HCT116 (cell line): ENCODE results near the gene TCF19. TPM values are rescaled to one million over a fixed set of nuclear protein-coding genes. Genes with fewer than 3 reads are reported as not detected.

Experiments used
- ATAC-seq: fragments of 200-7000 bp; cut with Tn5 transposase; 2 replicates; pipeline ENCODE4 v1.9.1; 2020; ENCODE audit warnings: mild to moderate bottlenecking, moderate library complexity
- BruUV-seq: library from RNA; stranded (reverse); fragments of 400-500 nt; replicated peaks from 2 replicates; lab custom pipeline; 2021; lab: Mats Ljungman, UMichigan
- CTCF ChIA-PET: fragments of 300-600 bp; sonication (Branson Sonifier 250); formaldehyde crosslinking; loops from one replicate; lab custom pipeline; 2021; ENCODE audit warnings: antibody characterized with exemption; lab: Charles Lee
- POLR2A ChIA-PET: fragments of 300-600, 350-600 bp; sonication (Branson Sonifier 250); formaldehyde crosslinking; loops from one replicate; lab custom pipeline; 2021; ENCODE audit warnings: antibody characterized with exemption; lab: Charles Lee
- RAD21 ChIA-PET, 2 experiments: fragments of 300-600 bp; sonication (Branson Sonifier 250); formaldehyde crosslinking; loops; one replicate each; lab custom pipeline; 2023; ENCODE audit warnings: low total read pairs in 2 of 2; ENCODE audit not compliant: uncharacterized antibody in 2 of 2, unreplicated experiment in 2 of 2, low non-redundant PET in 1 of 2; lab: Charles Lee
- DNase-seq: peaks from one replicate; pipeline ENCODE4 v3.0.0-alpha.2; 2010; ENCODE audit warnings: low read depth, low spot score
- H2AFZ ChIP-seq: fragments of 200-600 bp; shearing (Covaris generic), sonication (generic); 2 replicates; pipeline ENCODE4 v1.6.1; 2017; ENCODE audit warnings: low read depth, mixed run types, mixed read lengths, antibody characterized with exemption, low read length; ENCODE audit not compliant: poor library complexity, severe bottlenecking
- H3K27ac ChIP-seq: 2 replicates; pipeline ENCODE4 v1.5.1; 2012; ENCODE audit warnings: low read depth, low read length
- H3K27me3 ChIP-seq: fragments of 200-600 bp; sonication (generic); 2 replicates; pipeline ENCODE4 v1.6.1; 2016; ENCODE audit warnings: mixed run types, low read length, mixed read lengths; ENCODE audit not compliant: insufficient read depth
- H3K36me3 ChIP-seq, 2 experiments: fragments of 200-500 bp in 1 of 2; fragments of 200-600 bp in 1 of 2; sonication (Bioruptor generic) in 1 of 2; sonication (generic) in 1 of 2; 2 replicates each; pipeline versions ENCODE4 v1.5.1 to v1.6.1; 2014 to 2016; ENCODE audit warnings: low read length in 2 of 2, inconsistent platforms in 1 of 2, mixed read lengths in 1 of 2, mixed run types in 1 of 2; ENCODE audit not compliant: insufficient read depth in 2 of 2, control insufficient read depth in 1 of 2
- H3K4me1 ChIP-seq, 2 experiments: fragments of 200-600 bp in 1 of 2; sonication (generic) in 1 of 2; 2 replicates each; pipeline versions ENCODE4 v1.5.1 to v1.6.1; 2012 to 2017; ENCODE audit warnings: low read length in 2 of 2, inconsistent platforms in 1 of 2, mild to moderate bottlenecking in 1 of 2, mixed read lengths in 1 of 2, mixed run types in 1 of 2, moderate library complexity in 1 of 2; ENCODE audit not compliant: insufficient read depth in 2 of 2, control insufficient read depth in 1 of 2
- H3K4me2 ChIP-seq: fragments of 200-600 bp; sonication (generic); 2 replicates; pipeline ENCODE4 v1.6.1; 2017; ENCODE audit warnings: mixed run types, low read length, mixed read lengths
- H3K4me3 ChIP-seq, 2 experiments: fragments of 200-600 bp in 1 of 2; sonication (generic) in 1 of 2; replicated peaks in 1 of 2; 2 replicates each; pipeline ENCODE4 v1.5.1; 2011 to 2016; ENCODE audit warnings: low read length in 2 of 2, control low read depth in 1 of 2, low read depth in 1 of 2, mild to moderate bottlenecking in 1 of 2, mixed read lengths in 1 of 2, mixed run types in 1 of 2
- H3K79me2 ChIP-seq: fragments of 200-600 bp; sonication (generic); 2 replicates; pipeline ENCODE4 v1.6.1; 2017; ENCODE audit warnings: mild to moderate bottlenecking, mixed run types, low read length, moderate library complexity, mixed read lengths; ENCODE audit not compliant: insufficient read depth
- H3K9ac ChIP-seq: fragments of 200-600 bp; sonication (generic); 2 replicates; pipeline ENCODE4 v1.6.1; 2016; ENCODE audit warnings: low read length, mixed read lengths
- H3K9me2 ChIP-seq: fragments of 200-600 bp; sonication (generic), shearing (Covaris generic); 2 replicates; pipeline ENCODE4 v1.6.1; 2017; ENCODE audit warnings: mixed run types, mild to moderate bottlenecking, moderate library complexity; ENCODE audit not compliant: insufficient read depth
- H3K9me3 ChIP-seq, 2 experiments: fragments of 200-500 bp in 1 of 2; fragments of 200-600 bp in 1 of 2; sonication (Bioruptor generic) in 1 of 2; sonication (generic) in 1 of 2; 2 replicates each; pipeline ENCODE4 v1.6.1; 2014 to 2017; ENCODE audit warnings: low read length in 2 of 2, mixed read lengths in 2 of 2, inconsistent platforms in 1 of 2, low read depth in 1 of 2, mild to moderate bottlenecking in 1 of 2, mixed run types in 1 of 2, moderate library complexity in 1 of 2; ENCODE audit not compliant: control insufficient read depth in 1 of 2, insufficient read depth in 1 of 2
- H4K20me1 ChIP-seq: fragments of 200-600 bp; sonication (generic), shearing (Covaris generic); 2 replicates; pipeline ENCODE4 v1.6.1; 2017; ENCODE audit warnings: mixed run types, mild to moderate bottlenecking, moderate library complexity; ENCODE audit not compliant: insufficient read depth
- CBX3 ChIP-seq: IDR thresholded peaks from 2 replicates; pipeline ENCODE4 v1.6.1; 2012; ENCODE audit warnings: low read depth
- CEBPB ChIP-seq: IDR thresholded peaks from 2 replicates; pipeline ENCODE4 v1.6.1; 2012; ENCODE audit warnings: low read depth
- EZH2 ChIP-seq: fragments of 200-600 bp; sonication (generic); IDR thresholded peaks from 2 replicates; pipeline ENCODE4 v1.6.1; 2017; ENCODE audit warnings: antibody characterized with exemption, mixed run types
- RAD21 ChIP-seq: IDR thresholded peaks from 2 replicates; pipeline ENCODE4 v1.6.1; 2012; ENCODE audit warnings: low read depth, mild to moderate bottlenecking
- SIN3A ChIP-seq: IDR thresholded peaks from 2 replicates; pipeline ENCODE4 v1.6.1; 2012; ENCODE audit warnings: low read depth
- ZFX ChIP-seq: fragments of 450-650 bp; IDR thresholded peaks from 2 replicates; pipeline ENCODE4 v1.6.1; 2017
- intact Hi-C: fragments of 100-400 bp; cut with micrococcal nuclease; formaldehyde crosslinking; loops from 2 replicates; pipeline ENCODE4 v1.10.0; 2022
- total RNA-seq: library from RNA; stranded (reverse); gene quantifications from one replicate; pipeline ENCODE4 v1.2.1, GENCODE V29; 2021; ENCODE audit not compliant: unreplicated experiment
- TF ChIP-seq, protein P1 (sequence below): IDR thresholded peaks from 2 replicates; pipeline ENCODE4 v1.6.1; 2012; ENCODE audit warnings: low read depth
- TF ChIP-seq, protein P2 (sequence below), 3 experiments: fragments of 200-600 bp in 1 of 3; sonication (generic) in 1 of 3; IDR thresholded peaks in 2 of 3; conservative IDR thresholded peaks in 1 of 3; 2 replicates each; pipeline ENCODE4 v1.5.1; 2012 to 2017; ENCODE audit warnings: low read depth in 2 of 3, low read length in 2 of 3, antibody characterized with exemption in 1 of 3, borderline replicate concordance in 1 of 3, control low read depth in 1 of 3, mild to moderate bottlenecking in 1 of 3, mixed read lengths in 1 of 3, mixed run types in 1 of 3, moderate library complexity in 1 of 3; ENCODE audit not compliant: insufficient read depth in 1 of 3

TCF19 gene
- total RNA-seq, 1 experiment from 2014 or later, result 15.4 TPM

DNA sequence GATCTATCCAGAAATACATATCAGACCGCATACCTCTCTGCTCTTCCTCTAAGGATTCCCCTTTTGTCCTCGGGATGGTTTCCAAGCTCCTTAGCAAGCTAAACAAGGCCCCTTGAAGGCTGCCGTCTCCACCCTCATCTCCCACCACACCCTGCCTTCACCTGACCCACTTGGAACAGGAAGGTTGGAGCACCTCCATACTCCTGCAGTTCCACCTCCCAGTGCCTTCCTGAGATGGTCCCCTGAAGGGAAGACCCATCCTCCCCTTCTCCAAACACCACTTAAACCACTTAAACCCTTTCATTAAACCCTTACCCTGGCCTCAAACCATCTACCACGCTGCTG is 20.6 kb downstream of the TCF19 start:
- Histone ChIP-seq H3K4me1 (peaks cover 0 to 6% of the 10 kb centered on the region in 2 experiments; a peak in 2 of 4 replicates), H3K36me3 (no peaks in the 10 kb centered on the region), H2AFZ (no peak overlapping the region), H3K79me2 (no peaks in the 10 kb centered on the region), H3K4me3 (no peak overlapping the region), H3K4me2 (no peak overlapping the region), H3K27me3 (no peaks in the 10 kb centered on the region), H3K9me2 (no peaks in the 10 kb centered on the region), H3K27ac (no peak overlapping the region), H3K9ac (no peak overlapping the region), H3K9me3 (no peaks in the 10 kb centered on the region), H4K20me1 (no peaks in the 10 kb centered on the region)
- ChIA-PET CTCF (no interaction called here), RAD21 (no interaction called here), POLR2A (no interaction called here)
- TF ChIP-seq CBX3 (no peak), CEBPB (no peak)
- no peak for ATAC-seq
- DNase-seq, result no peak
- intact Hi-C loops, result no loop called here
- BruUV-seq, result no TSS peak

DNA sequence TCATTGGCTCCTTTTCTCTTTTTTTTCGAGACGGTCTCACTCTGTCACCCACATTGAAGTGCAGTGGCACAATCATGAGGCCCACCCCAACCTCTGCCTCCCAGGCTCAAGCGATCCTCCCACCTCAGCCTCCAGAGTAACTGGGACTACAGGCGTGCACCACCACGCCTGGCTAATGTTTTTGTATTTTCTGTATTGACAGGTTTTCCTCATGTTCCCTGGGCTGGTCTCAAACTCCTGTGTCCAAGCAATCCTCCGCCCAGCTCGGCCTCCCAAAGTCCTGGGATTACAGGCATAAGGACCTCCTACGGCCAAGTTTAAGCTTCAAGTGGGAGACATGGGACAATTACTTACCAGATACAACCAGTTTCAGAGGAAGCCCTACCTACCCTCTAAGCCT is 21.5 kb downstream of the TCF19 start:
- ChIA-PET POLR2A (no interaction called here), RAD21 (no interaction called here), CTCF (no interaction called here)
- intact Hi-C loops, result no loop called here
- no peaks in the 10 kb centered on the region for H3K36me3 ChIP-seq
- H3K9me3 ChIP-seq, result no peaks in the 10 kb centered on the region
- H3K27me3 ChIP-seq, result no peaks in the 10 kb centered on the region
- no peak for DNase-seq
- H3K9ac ChIP-seq, result no peak overlapping the region
- TF ChIP-seq CBX3 (no peak), SIN3A (no peak), CEBPB (no peak), EZH2 (no peak), ZFX (no peak), RAD21 (no peak)
- TF ChIP-seq, protein P1, sequence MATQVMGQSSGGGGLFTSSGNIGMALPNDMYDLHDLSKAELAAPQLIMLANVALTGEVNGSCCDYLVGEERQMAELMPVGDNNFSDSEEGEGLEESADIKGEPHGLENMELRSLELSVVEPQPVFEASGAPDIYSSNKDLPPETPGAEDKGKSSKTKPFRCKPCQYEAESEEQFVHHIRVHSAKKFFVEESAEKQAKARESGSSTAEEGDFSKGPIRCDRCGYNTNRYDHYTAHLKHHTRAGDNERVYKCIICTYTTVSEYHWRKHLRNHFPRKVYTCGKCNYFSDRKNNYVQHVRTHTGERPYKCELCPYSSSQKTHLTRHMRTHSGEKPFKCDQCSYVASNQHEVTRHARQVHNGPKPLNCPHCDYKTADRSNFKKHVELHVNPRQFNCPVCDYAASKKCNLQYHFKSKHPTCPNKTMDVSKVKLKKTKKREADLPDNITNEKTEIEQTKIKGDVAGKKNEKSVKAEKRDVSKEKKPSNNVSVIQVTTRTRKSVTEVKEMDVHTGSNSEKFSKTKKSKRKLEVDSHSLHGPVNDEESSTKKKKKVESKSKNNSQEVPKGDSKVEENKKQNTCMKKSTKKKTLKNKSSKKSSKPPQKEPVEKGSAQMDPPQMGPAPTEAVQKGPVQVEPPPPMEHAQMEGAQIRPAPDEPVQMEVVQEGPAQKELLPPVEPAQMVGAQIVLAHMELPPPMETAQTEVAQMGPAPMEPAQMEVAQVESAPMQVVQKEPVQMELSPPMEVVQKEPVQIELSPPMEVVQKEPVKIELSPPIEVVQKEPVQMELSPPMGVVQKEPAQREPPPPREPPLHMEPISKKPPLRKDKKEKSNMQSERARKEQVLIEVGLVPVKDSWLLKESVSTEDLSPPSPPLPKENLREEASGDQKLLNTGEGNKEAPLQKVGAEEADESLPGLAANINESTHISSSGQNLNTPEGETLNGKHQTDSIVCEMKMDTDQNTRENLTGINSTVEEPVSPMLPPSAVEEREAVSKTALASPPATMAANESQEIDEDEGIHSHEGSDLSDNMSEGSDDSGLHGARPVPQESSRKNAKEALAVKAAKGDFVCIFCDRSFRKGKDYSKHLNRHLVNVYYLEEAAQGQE, result no peak
- TF ChIP-seq, protein P2, sequence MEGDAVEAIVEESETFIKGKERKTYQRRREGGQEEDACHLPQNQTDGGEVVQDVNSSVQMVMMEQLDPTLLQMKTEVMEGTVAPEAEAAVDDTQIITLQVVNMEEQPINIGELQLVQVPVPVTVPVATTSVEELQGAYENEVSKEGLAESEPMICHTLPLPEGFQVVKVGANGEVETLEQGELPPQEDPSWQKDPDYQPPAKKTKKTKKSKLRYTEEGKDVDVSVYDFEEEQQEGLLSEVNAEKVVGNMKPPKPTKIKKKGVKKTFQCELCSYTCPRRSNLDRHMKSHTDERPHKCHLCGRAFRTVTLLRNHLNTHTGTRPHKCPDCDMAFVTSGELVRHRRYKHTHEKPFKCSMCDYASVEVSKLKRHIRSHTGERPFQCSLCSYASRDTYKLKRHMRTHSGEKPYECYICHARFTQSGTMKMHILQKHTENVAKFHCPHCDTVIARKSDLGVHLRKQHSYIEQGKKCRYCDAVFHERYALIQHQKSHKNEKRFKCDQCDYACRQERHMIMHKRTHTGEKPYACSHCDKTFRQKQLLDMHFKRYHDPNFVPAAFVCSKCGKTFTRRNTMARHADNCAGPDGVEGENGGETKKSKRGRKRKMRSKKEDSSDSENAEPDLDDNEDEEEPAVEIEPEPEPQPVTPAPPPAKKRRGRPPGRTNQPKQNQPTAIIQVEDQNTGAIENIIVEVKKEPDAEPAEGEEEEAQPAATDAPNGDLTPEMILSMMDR (IDR thresholded peaks at IDR 0.05 in 2 of 3, conservative IDR thresholded peaks at IDR 0.05 in 1 of 3; ENCODE audit: borderline replicate concordance in 1 of 3, insufficient read depth in 1 of 3, low read depth in 2 of 3, low read length in 2 of 3), result no peak
- H3K4me2 ChIP-seq, result no peak overlapping the region
- H3K27ac ChIP-seq, result no peak overlapping the region
- H3K4me1 ChIP-seq, result peaks cover 0 to 6% of the 10 kb centered on the region in 2 experiments; a peak in 2 of 4 replicates
- no peak for ATAC-seq
- H3K4me3 ChIP-seq, result no peak overlapping the region
- H4K20me1 ChIP-seq, result no peaks in the 10 kb centered on the region
- no TSS peak for BruUV-seq
- H2AFZ ChIP-seq, result no peak overlapping the region
- H3K9me2 ChIP-seq, result no peaks in the 10 kb centered on the region
- no peaks in the 10 kb centered on the region for H3K79me2 ChIP-seq
